ENCODE measurements around the gene RRM2.

DNA sequence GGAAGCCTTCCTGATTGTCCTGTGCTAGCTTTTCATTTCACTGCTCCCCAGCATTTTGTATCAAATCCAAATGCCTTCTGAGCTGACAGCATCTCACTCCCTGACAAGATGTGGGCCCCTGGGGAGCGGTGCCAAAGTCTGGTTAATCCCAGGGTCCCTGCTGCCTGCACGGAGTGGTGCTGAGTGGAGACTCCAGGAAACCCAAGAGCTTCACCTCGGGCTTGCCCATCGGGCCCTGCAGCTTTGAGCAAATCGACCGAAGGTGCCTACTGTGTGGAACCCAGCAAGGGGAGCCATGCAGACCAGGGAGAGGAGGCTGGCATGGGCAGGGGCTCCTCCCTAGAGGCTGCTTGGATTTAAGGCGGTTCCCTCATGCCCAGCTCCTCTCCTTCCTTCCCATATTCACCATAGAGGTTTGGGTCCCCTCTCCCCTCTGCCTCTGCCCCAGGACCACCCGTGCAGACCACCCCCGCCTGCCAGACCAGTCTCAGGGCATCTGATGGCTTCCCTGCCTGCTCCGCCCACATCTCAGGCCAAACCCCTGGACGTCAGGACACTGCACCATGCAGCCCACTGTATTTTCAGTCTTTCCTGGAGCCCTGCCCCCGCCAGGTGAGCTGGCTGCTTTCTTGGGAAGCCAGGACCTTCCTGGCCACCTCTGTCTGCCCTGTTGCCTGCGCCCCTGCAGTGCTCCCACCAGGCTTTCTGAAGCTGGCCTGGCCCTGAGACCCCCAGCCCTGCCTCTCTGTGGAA is 37.8 kb downstream of the RRM2 start:
- TF ChIP-seq, protein P1, sequence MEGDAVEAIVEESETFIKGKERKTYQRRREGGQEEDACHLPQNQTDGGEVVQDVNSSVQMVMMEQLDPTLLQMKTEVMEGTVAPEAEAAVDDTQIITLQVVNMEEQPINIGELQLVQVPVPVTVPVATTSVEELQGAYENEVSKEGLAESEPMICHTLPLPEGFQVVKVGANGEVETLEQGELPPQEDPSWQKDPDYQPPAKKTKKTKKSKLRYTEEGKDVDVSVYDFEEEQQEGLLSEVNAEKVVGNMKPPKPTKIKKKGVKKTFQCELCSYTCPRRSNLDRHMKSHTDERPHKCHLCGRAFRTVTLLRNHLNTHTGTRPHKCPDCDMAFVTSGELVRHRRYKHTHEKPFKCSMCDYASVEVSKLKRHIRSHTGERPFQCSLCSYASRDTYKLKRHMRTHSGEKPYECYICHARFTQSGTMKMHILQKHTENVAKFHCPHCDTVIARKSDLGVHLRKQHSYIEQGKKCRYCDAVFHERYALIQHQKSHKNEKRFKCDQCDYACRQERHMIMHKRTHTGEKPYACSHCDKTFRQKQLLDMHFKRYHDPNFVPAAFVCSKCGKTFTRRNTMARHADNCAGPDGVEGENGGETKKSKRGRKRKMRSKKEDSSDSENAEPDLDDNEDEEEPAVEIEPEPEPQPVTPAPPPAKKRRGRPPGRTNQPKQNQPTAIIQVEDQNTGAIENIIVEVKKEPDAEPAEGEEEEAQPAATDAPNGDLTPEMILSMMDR (IDR thresholded peaks at IDR 0.05; ENCODE audit: insufficient read depth, low read length): no peak
- TF ChIP-seq POLR2AphosphoS5 (IDR thresholded peaks at IDR 0.05; ENCODE audit: low read depth): no peak
- TF ChIP-seq, protein P2, sequence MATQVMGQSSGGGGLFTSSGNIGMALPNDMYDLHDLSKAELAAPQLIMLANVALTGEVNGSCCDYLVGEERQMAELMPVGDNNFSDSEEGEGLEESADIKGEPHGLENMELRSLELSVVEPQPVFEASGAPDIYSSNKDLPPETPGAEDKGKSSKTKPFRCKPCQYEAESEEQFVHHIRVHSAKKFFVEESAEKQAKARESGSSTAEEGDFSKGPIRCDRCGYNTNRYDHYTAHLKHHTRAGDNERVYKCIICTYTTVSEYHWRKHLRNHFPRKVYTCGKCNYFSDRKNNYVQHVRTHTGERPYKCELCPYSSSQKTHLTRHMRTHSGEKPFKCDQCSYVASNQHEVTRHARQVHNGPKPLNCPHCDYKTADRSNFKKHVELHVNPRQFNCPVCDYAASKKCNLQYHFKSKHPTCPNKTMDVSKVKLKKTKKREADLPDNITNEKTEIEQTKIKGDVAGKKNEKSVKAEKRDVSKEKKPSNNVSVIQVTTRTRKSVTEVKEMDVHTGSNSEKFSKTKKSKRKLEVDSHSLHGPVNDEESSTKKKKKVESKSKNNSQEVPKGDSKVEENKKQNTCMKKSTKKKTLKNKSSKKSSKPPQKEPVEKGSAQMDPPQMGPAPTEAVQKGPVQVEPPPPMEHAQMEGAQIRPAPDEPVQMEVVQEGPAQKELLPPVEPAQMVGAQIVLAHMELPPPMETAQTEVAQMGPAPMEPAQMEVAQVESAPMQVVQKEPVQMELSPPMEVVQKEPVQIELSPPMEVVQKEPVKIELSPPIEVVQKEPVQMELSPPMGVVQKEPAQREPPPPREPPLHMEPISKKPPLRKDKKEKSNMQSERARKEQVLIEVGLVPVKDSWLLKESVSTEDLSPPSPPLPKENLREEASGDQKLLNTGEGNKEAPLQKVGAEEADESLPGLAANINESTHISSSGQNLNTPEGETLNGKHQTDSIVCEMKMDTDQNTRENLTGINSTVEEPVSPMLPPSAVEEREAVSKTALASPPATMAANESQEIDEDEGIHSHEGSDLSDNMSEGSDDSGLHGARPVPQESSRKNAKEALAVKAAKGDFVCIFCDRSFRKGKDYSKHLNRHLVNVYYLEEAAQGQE (IDR thresholded peaks at IDR 0.05; ENCODE audit: insufficient replicate concordance, low read depth): no peak
